ENCODE data around the gene GAREM1.
A peak's percentile ranks its signal among the peaks of the same experiment; 100 is the strongest.
"Not testable (repeated sequence)": the region's sequence is repeated elsewhere in the genome, so short reads cannot be mapped to it uniquely, and the experiment has no call there.

The GAREM1 gene

DNA sequence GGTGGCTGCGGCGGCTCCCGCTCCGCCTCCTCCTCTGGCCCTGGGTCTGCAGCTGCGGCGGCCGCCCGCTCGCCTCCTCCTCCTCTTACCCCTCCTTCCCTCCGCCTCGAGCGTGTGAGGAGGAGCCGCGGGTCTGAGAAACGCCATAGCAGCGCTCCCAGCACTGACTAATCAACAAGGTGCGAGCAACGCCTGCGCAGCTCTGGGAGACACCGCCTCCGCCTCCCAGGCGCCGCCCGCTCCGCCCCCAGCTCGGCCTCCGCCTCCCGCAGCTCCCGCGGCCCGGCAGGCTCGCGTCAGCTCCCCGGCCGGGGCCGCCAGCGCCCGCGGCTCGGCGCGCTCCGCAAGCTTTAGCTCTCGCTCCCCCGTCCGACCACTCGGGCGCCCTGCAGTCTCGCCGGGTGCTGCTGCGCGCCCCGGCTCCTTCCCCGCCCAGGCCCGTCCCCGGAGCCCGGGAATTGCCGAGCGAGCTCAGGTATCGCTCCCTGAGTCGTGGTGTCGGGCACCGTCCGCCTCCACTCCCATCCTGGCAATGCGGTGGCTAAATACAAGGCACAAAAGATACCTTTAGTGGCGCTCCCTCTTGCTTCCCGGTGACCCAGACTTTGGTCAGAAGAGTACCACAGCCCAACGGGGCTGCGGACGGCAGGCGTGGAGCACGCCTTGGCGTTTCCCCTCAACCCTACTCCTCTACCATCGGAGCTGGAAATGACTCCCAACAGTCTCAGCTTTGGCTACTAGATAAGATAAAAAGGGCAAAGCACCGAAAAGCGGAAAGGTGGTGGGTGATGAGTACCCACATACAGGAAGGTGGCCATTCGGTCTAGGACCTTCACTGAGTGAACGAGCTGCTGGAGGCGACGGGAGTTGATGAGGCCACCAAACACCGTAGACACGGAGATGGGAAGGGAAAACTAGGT, at the start of gene GAREM1:
Gene GAREM1 (minus strand): TSS at position 169 of the 920 bp plus-strand sequence. CDS start 454 bp downstream, outside the sequence.
- DNase-seq: peak; percentile 86 to 90

DNA sequence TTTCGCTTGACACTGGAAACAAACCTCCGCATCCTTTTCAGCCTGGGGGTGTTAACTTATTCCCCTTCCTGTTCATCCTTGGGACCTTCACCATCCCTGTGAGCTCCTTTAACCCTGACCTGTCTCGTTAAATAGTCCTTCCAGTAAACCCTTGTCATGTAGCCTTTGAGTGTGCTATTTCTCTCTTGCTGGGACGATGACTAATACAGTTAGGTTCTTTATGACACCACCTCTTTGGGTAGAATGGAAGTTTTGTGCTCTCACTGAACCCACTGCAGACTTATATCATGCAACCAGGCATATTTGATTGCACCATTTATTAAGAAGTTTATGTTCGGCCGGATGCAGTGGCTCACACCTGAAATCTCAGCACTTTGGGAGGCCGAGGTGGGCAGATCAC, 40.5 kb upstream of the GAREM1 start:
- DNase-seq: no peak

DNA sequence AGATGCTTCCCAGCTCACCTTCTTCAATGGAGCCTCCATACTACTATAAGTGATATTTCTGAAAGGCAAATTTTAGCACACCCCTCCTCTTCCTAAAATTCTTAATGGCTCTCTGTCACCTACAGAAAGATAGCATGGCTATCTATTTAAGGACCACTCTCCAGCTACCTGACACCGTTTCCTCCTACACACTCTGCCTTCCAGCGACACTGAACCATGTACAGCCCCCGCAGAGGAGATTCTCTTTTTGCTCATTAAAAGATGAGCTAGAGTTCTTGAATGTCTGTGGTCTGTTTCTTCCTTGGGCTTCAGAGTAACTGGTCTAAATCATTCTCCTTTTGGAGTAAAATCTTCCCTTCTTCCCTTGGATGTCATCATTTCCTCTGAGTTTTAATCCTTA, 38.4 kb upstream of the GAREM1 start:
- no peak for DNase-seq

DNA sequence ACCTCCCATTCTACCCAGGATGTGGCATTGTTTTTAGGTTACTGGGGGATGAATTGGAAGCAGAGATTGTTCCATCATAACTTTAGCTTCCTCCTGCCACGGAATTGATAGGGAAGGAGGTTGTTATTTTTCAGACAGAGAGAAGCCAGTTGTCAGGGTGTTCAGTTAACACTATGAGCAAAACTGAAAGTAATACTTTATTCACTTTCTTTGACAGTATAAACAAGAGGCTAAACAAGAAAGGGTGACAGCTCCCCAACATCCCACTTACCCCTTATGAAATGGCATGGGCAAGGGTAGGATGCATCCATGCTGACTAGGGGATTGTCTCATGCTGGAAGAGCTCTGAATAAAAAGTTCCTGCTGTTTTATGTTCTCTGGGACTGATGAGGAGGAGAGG, 36.4 kb upstream of the GAREM1 start:
- DNase-seq: no peak

DNA sequence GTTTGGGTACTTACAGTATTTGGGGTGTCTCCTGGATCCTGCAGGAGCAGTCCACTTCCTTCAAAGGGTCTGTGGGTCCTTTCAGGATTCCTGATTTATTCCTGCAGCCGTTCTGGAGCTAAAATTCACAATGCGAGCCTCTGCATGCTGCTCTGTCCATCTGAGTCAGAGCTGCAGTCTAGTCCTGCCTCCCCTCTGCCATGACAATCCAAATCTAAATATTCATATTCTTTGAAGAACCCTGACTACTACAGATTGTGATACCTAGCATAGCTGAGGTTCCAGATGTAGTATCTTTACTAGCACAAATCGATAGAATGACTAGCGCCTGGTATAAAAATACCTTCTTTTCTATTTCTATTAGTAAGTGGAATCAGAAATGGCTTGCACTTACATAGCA, 31.3 kb upstream of the GAREM1 start:
- DNase-seq: no peak

DNA sequence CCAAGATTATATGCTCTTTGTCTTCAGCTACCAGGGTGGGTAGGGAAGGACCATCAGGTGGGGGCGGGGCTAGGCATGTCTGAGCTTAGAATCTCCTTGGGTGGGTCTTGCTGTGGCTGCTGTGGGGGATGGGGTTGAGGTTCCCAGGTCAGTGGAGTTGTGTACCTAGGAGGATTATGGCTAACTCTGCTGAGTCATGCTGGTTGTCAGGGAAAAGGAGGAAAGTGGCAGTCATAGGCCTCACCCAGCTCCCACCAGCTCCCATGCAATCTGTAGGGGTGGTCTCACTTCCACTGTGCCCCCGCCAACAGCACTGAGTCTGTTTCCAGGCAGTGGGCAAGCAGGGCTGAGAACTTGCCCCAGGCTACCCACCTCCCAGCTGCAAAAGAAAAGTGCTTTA, 30.6 kb upstream of the GAREM1 start:
- not testable (repeated sequence) for DNase-seq

DNA sequence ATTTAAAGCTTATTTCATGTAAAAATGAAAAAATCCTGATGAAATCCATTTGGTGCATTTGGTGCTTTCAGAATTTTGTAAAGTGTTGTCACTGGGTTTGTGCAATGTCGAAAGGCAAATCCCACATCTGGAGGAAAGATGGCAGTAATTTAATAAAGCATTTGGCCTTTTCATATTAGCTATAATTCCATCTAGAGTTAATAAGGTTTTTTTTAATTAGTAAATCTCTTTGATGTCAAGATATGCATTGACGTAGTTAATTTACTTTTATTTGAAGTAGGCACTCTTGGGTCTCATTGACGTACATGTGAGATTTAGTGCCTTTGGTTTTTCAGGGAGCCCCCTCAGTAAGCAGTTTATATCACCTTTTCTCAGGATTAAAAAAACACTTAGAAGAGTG, 12.3 kb upstream of the GAREM1 start:
- no peak for DNase-seq

DNA sequence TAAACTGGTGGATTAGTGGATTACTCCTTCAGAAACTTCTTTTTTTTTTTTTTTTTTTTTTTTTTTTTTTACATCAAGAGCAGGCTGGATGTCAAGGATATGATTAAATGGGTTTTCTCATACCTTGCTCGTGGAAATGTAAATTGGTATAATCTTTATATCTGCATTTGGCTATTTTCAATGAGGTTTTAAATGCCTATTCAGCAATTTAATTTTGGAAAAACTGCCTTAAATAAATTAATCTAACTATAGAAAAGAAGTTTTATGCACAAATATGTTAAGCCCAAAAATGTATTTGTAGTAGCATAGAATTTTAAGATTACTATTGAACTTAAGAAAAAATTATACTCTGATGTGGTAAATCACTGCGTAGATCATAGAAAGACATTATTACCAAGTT, 11.4 kb upstream of the GAREM1 start:
- DNase-seq: no peak

DNA sequence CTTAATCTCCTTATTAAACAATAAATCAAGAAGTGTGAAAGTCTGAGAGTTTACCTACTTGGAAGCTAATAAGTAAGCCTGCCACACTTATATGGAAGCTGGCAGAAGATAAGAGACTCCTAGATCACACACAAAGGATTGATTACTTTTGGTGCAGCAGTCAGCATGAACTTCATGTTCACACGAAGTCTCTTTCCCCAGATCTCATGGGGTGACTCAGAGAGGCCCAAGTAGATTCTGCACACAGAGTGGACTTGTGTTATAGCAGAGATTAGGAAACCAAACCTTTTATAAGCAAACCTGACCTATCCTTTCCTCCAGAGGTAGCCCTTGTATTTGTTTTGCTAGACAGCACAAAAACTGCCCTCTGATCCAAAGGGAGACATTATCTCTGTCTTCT, 9.9 kb upstream of the GAREM1 start:
- no peak for DNase-seq

DNA sequence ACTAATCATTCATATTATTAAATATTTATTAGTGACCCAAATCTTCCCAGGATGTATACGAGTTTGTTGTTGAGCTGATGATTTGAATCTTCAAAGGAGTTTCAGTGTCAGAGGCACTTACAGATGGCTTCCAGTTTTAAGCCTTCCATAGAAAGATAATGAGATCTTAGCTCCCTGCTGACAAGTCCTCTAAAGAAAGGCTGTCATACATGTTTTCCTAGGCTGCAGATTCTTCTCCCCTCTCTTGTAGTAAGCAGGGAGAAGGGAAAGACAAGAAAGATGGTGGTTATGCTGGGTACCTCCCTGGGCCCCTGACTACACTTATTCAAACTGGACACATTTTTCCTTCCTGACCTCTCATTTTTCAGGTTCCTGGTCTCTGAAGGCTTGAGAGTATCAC, 8.1 kb upstream of the GAREM1 start:
- DNase-seq: peak in 1 of 2 experiments; percentile 57

DNA sequence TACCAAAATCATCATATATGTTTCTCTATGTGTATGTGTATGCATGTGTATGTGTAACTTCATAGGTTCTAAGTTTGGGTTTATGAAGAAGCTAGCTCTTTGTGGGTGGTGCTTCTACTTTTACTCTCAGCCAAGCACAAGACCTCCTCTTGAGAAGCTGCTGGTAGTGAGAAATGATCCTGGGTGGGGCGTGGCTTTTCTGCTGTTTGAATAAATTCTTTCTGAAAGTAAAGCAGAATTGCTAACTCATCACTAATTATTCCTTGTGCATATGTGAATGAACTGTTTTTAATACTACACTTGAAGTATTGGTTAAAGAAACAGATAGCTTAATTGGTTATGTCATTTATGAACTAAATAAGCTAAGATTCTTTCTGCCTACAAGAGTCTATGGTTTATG, 7.6 kb upstream of the GAREM1 start:
- no peak for DNase-seq

DNA sequence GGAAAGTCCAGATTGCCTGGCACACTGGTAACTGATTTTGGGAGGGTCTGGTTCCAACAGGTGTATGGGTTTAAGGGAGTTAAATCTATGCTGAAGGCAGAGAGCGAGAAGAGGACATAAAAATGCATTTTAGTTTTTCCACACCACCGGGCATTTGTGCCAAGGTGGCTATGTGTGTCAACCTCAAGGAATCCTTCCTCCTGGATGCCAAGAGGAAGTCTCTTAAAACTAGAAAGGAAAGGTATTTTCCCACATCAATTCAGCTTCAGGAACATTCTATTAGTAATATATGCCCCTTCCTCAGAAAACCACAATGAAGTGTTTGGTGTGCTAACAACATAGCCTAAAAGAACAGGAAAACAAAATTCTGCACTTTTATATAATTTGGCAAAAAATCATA, 5.4 kb upstream of the GAREM1 start:
- no peak for DNase-seq

DNA sequence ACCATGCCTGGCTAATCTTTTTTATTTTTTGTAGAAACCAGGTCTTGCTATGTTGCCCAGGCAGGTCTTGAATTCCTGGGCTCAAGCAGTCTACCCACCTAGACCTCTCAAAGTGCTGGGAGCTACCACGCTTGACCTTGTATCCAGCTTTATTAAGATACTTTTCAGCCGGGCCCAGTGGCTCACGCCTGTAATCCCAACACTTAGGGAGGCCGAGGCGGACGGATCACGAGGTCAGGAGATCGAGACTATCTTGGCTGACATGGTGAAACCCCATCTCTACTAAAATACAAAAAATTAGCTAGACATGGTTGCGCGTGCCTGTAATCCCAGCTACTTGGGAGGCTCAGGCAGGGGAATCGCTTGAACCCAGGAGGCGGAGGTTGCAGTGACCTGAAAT, 4.4 kb upstream of the GAREM1 start:
- not testable (repeated sequence) for DNase-seq

DNA sequence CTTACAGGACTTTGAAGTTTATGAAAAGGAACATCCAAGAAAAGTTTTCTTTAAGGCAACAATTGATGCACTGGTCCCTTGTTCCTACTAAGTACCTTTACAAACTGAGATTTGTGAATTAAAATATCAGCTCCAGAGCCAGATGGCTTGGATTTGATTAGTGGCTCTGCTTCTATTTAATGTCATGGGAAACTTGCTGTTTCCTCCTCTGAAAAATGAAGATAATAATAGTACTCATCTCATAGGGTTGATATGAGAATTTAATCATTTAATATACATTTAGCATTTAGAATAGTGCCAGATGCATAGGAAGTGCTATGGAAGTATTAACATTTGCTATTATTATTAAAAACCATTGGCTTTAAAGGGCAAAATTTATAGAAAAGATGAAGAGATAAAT, 2.6 kb upstream of the GAREM1 start:
- DNase-seq: no peak

DNA sequence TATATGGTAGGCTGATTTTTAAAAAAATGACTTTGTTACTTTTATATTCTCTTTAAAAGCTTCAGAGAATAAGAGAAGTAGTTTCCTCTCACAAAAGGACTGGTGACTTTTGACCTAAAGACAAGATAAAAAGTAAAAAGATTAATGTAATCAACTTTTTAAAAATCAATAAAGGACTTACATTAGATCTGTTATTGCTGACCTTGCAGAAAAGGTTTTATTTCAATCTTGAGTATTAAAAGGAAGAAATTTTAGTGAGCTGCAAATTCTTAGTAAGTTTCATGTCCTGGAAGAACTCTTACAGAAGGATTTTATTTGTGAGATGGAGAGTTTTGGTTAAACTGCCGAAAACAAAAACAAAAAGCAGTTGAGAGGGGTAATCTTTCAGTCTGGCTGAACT, 2.2 kb upstream of the GAREM1 start:
- no peak for DNase-seq

DNA sequence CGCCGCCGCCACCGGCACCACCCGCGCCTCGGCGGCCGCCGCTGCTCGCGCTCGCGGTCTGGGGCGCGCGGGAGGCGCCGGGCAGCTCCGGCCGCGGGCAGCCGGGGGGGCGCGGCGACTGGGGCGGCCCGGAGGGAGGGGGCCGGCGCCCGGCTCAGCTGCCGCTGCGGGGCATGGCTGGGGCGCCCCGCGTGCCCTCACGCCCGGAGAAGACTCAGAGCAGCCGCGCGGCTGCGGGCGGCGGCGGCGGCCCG, 295 bp downstream of the GAREM1 start:
- DNase-seq: no peak

DNA sequence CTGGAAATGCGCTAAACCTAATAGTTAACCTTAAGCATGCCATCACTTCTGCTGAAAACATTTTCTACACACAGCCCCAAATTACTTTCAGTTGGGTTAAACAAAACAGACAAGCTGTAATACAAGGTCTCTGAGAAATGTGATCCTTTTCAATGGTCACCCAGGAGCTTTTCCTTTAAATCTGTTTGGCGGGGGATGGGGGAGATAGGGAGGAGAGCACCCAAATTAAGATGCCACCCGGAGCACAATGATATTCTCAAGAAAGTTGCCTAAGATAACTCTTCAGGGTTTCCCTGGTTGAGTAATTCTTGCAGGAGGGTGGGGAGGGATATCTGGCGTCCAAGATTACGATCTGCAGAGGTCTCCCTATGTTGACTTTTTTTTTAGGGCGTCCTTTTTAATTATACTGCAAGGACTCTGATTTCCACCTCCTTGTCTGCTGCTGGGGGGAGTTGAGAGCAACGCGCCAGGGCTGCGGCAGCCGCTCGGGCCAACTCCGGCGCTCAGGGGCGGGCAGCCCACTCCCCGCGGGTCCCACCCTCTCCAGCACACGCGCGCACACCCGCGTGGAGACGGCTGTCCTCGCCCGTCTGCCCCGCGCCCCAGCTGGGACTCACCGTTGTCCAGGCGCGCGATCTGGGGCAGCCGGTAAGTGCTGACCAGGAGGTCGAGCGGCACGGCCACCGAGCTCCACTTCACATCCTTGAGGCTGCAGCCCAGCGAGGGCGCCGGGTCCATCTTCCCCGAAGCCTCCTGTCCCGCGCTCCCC, 807 bp downstream of the GAREM1 start:
- peak; percentile 23 to 32 for DNase-seq

DNA sequence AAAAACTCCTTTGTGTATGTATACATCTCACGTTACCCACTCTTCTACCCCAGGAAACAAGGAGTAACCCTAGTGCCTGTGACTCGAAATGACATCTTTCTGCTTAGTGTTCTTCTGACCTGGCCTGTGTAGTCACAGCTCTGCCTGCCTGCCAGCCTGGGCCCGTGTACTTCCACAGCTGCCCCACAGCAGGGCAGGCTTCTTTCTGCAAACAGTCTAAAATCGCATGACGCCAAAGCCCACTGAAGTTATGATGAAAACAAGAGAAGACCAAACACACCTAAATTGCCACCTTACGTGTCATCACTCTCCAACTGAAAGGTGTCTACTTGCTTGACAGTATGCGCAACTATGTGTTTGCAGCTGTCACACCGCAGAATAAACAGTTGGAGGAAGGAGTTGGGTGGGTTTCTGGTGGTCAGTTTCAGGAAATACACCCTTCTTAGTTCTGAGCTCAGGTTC, 1.5 kb downstream of the GAREM1 start:
- peak; percentile 43 to 60 for DNase-seq

DNA sequence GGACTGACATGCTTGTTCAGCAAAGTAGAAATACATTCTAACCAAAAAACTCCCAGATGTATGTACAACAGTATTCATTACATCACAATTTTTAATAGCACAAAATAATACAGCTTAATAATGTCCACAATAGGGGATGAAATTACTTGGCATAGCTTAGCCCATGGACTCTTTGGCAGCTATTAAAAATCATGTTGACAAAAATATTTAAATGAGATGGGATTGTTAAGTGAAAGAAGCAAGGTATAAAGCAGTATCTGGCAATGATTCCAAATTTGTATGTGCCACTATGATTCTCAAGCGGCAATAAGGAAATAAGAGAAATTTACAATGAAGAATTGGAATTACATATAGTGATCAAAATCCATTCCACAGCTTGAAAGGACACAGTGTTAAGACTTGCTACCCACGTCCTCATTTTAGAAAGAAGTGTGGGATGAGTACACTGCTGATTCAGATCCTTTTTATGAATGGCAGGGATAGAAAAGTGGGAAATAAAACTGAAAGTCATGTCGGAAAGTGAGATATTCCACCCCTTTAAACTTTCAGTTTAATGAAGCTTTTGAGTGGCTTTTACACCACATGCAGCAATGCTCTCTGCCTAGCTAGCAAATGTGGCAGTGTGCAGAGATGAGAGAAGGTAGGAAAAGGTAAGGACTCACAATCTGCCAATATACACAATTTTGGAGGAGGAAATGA, 2.4 kb downstream of the GAREM1 start:
- DNase-seq: no peak

DNA sequence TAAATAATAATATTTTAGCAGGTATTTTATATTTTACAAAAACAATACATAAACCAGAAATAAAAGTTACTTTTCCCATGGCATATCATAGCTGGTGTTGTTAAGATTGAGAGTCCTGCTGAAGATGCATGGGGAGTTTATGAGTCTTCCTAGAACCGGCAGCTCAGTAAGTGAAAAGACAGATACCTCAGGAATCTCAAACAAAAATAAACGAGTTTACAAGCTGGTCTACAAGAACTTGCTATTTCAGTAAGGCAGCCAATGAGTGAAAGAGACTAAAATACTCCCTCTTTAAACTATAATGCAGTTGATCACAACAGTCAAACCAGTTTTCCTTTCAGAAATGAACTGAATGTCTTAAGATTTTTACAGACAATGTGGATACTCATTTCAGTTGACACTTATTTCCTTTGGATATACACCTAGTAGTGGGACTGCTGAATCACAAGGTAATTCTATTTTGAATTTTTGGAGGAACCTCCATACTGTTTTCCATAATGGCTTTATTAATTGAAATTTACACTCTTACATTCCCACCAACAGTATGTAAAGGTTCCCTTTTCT, 8.9 kb downstream of the GAREM1 start:
- DNase-seq: no peak

DNA sequence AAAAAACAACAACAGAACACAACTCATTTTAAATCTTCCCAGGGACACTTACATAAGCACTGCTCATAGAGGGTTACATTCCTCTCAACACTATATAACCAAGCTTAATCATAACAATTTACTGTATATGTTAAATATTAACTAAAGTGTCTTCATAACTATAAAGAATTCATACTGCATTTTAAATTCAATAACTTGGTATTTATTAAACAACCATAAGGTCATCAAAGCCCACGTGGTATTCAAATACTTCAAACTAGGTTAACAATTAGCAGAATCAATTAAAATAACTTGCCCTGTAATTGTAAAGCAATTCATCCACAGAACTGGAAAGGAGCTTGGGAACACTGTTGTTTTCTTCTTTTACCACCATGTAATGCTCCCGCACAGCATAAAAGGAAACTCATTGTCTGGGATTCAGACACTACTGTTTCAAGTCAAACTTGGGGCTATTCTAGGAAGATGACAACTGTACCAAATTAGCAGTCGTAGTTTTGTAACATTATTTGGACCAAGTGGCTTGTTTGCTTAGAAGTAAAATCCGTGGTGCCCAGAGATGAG, 10.4 kb downstream of the GAREM1 start:
- no peak for DNase-seq

DNA sequence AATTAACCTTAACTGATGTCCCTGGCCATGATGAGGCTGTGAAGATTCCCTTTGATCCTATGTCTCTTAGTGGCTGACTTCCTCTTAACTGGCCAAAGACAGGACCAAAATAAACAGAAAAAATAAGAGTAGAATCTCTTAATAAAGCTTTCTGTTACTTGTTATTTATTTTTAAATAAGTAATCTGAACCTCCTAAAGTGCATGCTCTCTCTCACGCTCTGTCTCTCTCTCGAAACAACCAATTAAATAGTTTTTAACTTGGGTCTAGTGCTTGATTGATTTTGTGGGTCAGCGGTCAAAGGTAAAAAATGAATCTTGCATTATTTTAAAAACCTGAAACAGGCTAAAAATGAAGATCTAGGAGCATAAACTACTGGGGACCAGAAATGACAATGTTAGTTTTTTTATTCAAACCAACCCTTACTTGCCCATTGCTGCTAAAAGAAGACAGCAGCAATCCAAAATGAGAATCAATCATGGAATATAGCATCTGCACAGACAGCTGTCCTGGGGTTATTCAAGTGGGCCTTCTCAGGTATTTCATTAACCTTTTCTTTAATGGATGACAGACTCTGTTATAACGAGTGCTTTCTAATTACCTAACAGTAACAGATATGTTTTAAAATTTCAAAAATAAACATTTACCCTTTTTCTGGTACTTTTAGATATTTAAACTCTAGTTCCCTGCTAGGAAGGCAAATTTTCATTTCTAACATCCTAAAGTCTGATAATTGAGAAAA, 11.2 kb downstream of the GAREM1 start:
- peak; percentile 35 to 73 for DNase-seq

All from NCI-H524 (cell line).